Measurements from ENCODE around the gene UGT2A1.

Gene UGT2A1

DNA sequence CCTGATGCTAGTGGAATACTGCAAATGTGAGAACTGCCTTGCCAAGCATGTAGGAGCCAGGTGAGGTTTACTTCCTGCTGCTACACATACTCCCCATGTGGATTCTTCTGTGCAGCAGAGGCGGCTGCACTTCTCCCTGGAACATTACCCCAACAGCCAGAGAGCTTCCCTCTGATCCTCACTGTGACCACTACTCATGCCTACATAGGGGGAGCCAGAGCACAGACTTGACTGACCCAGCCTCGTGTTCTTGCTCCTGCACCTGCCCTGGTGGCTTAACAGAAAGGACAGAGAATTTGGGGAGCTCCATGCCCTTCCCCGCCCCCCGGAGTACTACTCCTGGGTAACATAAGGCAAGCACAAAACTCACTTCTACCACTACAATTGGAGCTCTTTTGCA, 52.0 kb downstream of the UGT2A1 start:
- TF ChIP-seq, protein P1, sequence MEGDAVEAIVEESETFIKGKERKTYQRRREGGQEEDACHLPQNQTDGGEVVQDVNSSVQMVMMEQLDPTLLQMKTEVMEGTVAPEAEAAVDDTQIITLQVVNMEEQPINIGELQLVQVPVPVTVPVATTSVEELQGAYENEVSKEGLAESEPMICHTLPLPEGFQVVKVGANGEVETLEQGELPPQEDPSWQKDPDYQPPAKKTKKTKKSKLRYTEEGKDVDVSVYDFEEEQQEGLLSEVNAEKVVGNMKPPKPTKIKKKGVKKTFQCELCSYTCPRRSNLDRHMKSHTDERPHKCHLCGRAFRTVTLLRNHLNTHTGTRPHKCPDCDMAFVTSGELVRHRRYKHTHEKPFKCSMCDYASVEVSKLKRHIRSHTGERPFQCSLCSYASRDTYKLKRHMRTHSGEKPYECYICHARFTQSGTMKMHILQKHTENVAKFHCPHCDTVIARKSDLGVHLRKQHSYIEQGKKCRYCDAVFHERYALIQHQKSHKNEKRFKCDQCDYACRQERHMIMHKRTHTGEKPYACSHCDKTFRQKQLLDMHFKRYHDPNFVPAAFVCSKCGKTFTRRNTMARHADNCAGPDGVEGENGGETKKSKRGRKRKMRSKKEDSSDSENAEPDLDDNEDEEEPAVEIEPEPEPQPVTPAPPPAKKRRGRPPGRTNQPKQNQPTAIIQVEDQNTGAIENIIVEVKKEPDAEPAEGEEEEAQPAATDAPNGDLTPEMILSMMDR (IDR thresholded peaks at IDR 0.05; ENCODE audit: low read depth, low read length), result no peak
- in situ Hi-C loops (cut with HindIII; ENCODE audit: low sequenced_read_pairs), result no loop called here
- DNase-seq (ENCODE audit: low read depth, low spot score), result no peak
- no peak overlapping the region for H3K4me3 ChIP-seq (ENCODE audit: low read depth, low read length)

DNA sequence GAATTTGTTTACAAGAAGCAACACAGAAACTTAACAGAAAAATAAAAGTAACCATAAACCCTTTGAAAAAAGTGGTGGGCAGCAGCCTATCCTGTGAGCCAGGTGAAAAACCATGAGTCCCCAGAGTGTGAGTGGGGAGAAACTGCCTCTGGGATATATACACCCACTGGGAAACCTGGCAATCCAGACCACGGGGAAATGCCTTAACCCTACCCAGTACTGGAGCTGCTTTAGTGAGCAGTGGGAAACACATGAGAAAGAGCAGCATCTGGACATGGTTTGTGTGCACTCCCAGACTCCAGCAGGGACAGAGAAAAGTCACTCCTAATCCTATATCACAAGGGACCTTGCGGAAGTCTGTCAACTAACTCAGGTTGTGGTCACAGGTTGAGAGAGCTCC, 53.0 kb downstream of the UGT2A1 start:
- in situ Hi-C loops (cut with HindIII; ENCODE audit: low sequenced_read_pairs), result no loop called here
- no peak for DNase-seq (ENCODE audit: low read depth, low spot score)
- TF ChIP-seq, protein P1 (IDR thresholded peaks at IDR 0.05; ENCODE audit: low read depth, low read length), result no peak

DNA sequence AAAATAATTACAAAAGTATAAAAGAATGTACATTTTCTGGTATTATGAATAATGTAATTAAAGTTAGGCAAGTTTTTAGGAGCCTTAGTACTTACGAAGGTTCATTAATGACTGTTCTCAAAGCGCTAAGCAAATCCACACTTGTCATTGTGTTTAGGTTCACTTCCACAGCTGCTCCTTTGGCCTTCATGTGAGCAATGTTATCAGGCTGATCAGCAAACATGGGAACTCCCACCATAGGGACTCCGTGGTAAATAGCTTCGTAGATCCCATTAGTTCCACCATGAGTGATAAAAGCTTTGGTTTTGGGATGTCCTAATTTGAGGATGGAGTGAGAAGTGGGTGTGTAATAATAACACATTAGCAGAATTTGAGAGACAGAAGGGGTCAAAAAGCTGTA, 58.7 kb downstream of the UGT2A1 start:
- in situ Hi-C loops (cut with HindIII; ENCODE audit: low sequenced_read_pairs), result no loop called here
- TF ChIP-seq, protein P1 (IDR thresholded peaks at IDR 0.05; ENCODE audit: low read depth, low read length), result no peak
- no peak for DNase-seq (ENCODE audit: low read depth, low spot score)
- H3K4me3 ChIP-seq (ENCODE audit: low read depth, low read length), result no peak overlapping the region

More for the DNA sequence above, 53.0 kb downstream of the UGT2A1 start:
- H3K4me3 ChIP-seq (ENCODE audit: low read depth, low read length), result no peak overlapping the region

DNA sequence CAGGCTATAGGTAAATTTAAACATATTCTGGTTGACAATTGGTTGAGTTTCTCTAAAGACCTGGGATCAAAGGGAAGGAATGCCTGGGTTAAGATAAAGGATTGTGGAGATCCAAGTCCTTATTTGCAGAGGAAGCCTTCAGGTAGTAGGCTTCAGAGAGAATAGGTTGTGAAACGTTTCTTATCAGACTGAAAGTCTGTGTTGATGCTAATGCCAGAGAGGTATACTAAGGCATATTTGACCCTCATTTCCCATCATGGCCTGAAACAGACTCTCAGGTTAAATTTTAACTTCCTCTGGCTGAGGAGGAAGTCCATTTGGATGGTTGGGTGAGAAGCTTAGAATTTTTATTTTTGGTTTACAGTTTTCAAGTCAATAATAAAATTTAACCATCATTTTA, 61.7 kb downstream of the UGT2A1 start:
- TF ChIP-seq, protein P1 (IDR thresholded peaks at IDR 0.05; ENCODE audit: low read depth, low read length), result no peak
- H3K4me3 ChIP-seq (ENCODE audit: low read depth, low read length), result no peak overlapping the region
- DNase-seq (ENCODE audit: low read depth, low spot score), result no peak
- in situ Hi-C loops (cut with HindIII; ENCODE audit: low sequenced_read_pairs), result no loop called here

DNA sequence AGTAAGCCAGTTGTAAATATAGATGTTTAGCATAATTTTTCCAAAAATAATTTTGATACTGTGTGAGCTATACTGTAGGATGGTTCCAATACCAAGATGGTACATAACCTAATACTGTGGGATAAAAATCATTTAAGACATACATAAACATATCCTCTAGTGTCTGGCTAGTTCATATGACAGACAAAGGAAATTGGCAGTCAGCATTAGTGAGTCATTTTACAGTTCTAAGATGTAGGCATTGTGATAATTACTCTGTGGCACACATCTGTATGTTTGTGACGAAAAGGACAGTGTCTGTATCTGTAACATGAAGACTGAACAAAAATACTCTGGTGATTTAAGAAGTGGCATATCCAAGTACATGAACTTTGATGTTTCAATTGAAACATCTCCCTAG, 63.2 kb downstream of the UGT2A1 start:
- in situ Hi-C loops (cut with HindIII; ENCODE audit: low sequenced_read_pairs), result no loop called here
- no peak overlapping the region for H3K4me3 ChIP-seq (ENCODE audit: low read depth, low read length)
- DNase-seq (ENCODE audit: low read depth, low spot score), result no peak
- TF ChIP-seq, protein P1 (IDR thresholded peaks at IDR 0.05; ENCODE audit: low read depth, low read length), result no peak

DNA sequence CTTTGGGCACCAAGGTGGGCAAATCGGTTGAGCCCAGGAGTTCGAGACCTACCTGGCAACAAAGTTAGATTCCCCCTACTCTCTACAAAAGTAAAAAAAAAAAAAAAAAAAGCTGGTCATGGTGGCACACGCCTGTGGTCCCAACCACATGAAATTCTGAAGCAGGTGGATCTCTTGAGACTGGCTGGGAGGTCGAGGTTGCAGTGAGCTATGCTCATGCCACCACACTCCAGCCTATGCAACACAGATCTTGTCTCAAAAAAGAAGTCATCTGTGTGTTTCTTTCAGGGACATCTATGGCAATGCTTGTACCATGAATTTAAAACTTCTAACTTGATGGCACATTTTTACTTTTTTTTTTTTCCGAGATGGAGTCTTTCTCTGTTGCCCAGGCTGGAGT, 68.9 kb downstream of the UGT2A1 start:
- in situ Hi-C loops (cut with HindIII; ENCODE audit: low sequenced_read_pairs), result no loop called here
- DNase-seq (ENCODE audit: low read depth, low spot score), result no peak
- H3K4me3 ChIP-seq (ENCODE audit: low read depth, low read length), result no peak overlapping the region
- TF ChIP-seq, protein P1 (IDR thresholded peaks at IDR 0.05; ENCODE audit: low read depth, low read length), result no peak

DNA sequence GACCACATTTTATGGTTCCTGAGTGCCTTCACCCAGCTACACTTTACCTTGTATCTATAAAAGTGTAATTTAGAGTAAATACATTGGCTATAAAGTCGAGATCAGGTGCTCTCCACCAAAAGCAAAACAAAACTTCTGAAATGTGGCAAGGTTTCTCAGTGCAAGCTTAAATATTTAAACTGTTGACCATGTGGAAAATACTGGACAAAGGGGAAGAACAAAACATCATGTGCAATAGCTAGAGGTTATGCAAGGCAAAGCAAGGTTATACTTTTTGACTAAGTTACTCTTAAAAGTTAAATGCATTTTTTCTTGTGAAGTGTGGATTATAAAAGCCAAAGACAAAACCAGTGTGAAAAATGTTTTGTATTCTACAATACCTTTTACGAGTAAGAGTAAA, 69.5 kb downstream of the UGT2A1 start:
- TF ChIP-seq, protein P1 (IDR thresholded peaks at IDR 0.05; ENCODE audit: low read depth, low read length), result no peak
- H3K4me3 ChIP-seq (ENCODE audit: low read depth, low read length), result no peak overlapping the region
- in situ Hi-C loops (cut with HindIII; ENCODE audit: low sequenced_read_pairs), result no loop called here
- no peak for DNase-seq (ENCODE audit: low read depth, low spot score)

All from astrocyte of the spinal cord (primary cell).